Astrocyte of the hippocampus (primary cell): ENCODE data around the gene ERBB3.

Experiments
- DNase-seq: peaks from one replicate; pipeline ENCODE4 v3.0.0; 2011; ENCODE audit warnings: low read depth, low spot score

Gene ERBB3

GRCh38 chr12:56134897-56135296 lies 54.9 kb downstream of the ERBB3 start:
- DNase-seq: no peak

- DNase-seq: no peak
Measured at GRCh38 chr12:56137853-56138571, 58.0 kb downstream of the ERBB3 start.

DNA sequence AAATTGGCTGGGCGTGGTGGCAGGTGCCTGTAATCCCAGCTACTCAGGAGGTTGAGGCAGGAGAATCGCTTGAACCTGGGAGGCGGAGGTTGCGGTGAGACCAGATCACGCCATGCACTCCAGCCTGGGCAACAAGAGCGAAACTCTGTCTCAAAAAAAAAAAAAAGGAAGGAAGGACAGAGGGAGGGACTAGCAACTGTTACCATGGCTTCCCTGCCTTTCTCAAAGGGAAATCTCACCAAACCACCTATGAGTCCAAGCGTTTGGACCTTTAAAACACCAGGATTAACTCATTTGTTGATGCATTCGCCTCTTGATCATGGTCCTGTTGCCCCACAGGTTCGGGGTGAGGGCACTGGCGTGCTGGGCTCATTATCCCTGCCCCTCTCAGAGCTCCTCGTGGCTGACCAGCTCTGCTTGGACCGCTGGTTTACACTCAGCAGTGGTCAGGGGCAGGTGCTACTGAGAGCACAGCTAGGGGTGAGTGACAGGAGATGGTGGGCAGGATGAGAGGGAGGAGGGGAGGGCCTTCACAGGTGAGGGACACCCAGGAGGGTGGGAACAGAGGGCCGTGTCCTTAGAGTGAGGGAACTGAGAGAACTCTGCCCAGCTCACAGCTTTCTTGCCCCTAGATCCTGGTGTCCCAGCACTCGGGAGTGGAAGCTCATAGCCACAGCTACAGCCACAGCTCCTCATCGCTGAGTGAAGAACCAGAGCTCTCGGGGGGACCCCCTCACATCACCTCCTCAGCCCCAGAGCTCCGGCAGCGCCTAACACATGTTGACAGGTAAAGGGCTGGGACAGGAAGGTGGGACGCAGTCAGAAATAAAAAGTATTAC lies 62.2 kb downstream of the ERBB3 start:
- no peak for DNase-seq

DNA sequence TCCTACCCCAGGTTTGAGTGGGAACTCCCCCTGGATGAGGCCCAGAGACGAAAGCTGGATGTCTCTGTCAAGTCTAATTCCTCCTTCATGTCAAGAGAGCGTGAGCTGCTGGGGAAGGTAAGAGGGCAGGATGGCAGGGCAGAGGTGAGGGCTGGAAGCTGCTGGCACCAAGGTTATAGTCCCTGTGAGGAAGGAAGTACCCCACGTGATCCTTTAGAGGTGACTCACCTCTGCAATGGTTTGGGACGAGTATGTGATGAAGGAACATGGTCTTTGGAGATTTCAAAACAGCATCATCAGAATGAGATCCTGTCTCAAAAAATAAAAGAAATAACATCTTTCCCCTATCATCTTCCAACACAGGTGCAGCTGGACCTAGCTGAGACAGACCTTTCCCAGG lies 63.3 kb downstream of the ERBB3 start:
- no peak for DNase-seq

DNA sequence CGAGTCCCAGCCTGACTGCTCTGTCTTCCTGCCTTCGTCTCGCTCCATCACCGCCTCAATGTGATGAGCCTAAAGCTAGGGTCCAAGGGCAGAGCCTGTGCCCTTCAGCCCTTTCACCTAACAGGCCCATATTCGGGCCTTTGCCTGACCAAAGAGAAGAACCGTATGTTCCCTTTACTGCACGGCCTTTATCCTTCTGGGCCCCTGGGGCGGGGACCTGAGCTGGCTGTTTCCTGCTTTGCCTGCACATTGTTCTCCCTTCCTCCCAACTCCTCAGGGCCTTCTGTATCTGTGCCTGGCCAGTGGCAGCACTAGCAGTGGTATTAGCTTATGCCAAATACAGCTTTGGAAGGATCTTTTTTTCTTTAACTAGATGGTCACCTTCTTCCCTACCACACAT lies 63.9 kb downstream of the ERBB3 start:
- no peak for DNase-seq

DNA sequence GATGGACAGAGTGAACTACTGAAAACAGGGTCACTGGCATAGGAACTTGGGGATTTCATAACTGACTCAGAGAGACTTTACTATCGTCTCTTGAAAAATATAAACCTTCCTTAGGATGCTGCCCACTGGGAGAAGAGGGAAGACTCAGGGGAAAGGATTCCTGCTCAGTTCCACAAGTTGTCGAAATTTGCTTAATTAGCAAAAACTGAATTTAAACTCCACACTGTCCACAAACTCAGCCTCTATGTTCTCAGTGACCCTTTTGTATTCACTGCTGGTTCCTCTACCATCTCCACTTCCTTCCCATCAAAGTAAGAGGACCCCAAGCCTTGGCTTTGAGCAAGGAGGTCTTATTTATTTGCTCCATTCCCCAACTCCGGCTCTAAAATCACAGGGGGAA lies 65.3 kb downstream of the ERBB3 start:
- DNase-seq: no peak

GRCh38 chr12:56146492-56147460 lies 66.8 kb downstream of the ERBB3 start:
- no peak for DNase-seq

- peak; percentile 45 for DNase-seq
Measured at GRCh38 chr12:56150563-56150962, 70.6 kb downstream of the ERBB3 start.

- DNase-seq: peak; percentile 62
Measured at GRCh38 chr12:56151672-56152131, 71.7 kb downstream of the ERBB3 start.

- peak; percentile 97 for DNase-seq
Measured at GRCh38 chr12:56152132-56152755, 72.3 kb downstream of the ERBB3 start, which contains the start of gene MYL6B. MYL6B (plus strand) TSS chr12:56152587; CDS start chr12:56153919, 1,332 bp downstream.
